GM18873 (cell line): ENCODE measurements around the gene MCC.

Source experiments
- ATAC-seq: cut with Tn5 transposase; IDR thresholded peaks from one replicate; pipeline ENCODE4 v1.9.1; 2021; ENCODE audit warnings: mild to moderate bottlenecking, moderate library complexity, moderate number of reproducible peaks; ENCODE audit not compliant: unreplicated experiment, low FRiP score

The MCC gene

DNA sequence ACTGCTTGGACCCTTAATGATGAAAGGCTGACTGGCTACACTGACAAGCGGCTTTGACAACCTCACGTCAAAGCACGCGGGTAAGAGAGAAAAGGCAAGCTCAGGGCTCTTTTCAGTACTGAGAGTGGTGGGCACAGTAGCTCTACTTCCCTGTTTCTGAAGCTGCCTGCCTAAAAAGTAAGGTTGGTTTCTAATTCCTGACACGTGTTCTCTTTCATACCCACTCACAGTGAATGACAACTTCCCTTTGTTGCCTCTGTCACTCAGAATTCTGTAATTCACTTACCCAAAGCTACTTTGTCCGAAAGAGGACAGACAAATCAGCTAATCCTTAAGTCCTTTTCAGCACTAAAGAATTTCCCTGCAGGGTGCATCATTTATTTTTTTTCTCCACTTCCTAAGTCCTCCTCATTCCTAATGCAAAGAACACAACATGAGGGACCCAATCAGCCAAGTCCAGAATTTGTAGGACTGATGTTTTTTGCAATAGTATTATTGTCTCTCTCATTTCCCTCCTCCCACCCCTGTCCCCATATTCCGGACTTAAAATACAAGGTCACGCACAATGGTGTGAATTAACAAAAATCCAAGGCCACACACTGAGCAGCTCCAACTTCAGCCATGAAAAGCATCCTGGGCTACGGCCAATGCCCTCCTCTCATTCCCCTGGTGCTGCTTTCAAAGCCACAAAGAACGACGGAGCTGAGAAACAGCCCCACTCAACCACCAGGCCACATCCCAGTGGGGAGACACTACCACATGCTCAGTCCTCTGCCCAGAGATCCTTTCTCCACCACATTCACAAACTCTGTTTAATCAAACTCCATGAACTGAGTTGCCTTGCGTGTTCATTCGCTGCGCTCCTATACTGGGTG, 274.5 kb downstream of the MCC start:
- ATAC-seq, result no peak

GRCh38 chr5:113212244-113212920, 275.9 kb downstream of the MCC start:
- ATAC-seq, result no peak

DNA sequence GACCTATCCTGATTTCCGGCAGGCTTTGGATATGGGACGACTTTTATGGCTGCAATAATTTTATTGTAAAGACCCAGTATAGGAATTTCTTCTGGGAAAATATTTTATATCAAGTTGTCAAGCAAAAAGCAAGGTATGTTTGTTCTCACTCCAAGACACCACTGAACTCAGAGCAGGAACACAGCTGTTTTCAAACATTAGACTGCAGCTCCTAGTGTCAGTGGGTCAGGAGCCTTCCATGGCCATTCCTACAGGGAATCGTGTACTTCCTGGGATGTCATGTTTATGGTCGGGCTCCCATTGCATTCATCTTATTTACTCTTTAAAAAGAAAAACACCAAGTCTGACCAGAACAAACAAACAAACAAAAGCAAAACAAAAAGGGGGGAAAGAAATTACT, 278.8 kb downstream of the MCC start:
- no peak for ATAC-seq

DNA sequence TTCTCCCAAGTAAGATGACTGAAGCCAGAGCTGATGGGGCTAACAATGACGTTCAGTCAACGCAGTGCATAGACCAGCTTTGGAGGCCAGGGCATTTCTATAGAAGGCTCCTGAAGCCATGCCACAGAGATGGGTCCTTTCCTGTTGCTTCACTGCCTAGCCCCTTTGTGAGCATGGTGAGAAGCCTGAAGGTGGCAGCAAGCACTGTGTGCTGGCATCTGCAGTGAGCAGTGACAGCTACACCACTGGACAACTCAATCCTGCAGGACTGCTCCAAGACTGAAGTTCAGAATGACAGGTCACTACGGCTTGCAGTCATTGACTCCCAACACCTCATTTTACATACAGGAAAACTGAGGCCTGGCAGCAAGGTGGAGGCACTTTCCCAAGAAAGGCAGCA, 282.4 kb downstream of the MCC start:
- no peak for ATAC-seq

- no peak for ATAC-seq
These were observed 282.9 kb downstream of the MCC start for GRCh38 chr5:113205323-113205722.

DNA sequence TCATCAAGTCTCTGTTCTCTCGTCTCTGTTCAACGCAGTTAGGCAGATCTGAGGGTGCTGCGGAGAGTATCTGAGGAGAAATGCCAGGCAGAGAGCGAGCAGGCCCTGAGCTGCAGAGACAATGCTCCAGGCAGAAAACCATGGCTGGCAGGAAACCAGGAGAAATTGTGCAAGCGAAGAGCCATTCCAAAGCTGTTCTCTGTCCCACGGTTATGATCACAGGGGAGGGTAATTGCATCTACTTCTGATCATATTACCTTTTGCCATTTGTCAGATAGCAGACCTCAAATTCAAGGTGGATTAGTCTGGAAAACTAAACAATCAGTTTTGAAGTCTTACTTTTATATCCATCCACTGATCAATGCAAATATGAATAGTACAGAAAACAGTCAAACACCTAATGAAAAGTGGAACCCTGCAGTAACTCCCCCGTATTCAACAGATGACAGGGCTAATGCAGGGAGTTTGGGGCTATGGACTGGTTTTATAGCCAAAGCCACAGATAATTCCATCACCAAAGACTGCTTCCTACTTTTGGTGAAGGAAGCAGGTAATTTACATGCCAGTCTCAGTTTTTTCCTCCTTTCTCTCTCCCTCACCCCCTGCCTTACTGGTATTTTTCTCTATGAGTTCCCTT, 283.6 kb downstream of the MCC start:
- no peak for ATAC-seq

GRCh38 chr5:113203916-113204315, 284.3 kb downstream of the MCC start:
- ATAC-seq, result no peak

DNA sequence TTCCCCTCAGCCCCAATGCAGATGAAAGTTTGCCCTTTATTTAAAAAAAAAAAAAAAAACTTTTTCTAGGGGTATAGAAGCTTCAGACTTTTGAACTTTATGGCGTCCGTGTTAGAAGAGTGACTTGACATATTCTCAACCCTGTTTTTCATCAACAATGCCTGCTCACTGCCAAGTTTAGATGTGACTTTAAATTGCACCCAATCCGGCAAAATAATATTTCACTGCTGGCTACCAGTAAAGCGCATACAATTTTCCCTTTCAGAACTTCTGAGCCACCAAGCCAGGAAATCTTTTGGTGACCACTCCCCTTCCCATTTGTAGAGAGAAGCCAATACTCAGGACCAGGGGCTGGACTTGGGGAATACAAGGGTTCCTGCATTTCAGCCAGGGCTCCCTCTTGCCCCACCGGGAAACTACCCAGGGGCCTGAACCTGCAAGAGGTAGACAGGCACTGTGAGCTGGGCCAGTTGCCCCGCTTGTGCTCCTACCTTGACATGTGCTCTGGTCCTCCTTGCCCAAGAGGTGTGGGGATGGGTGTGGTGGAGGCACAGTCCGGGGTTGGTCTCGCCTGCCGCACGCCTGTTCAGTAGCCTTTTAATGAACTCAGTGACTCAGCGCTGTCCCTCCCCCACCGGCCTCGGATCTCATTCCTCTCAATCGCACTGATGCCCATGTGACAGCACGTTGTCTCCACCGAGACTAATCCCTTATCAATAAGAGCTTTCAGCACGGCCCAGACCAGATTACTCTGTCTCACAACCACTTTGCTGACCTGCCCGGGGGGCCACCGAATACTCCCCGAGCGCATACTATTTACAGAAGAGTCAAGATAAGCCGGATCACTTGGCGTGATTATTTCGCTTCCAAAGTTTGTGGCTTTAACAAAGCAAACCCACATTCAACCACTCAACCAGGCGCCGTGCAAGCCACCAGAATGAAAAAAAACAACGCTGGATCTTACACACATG, 285.2 kb downstream of the MCC start:
- no peak for ATAC-seq

- no peak for ATAC-seq
These were observed 286.0 kb downstream of the MCC start for GRCh38 chr5:113202287-113202686.

DNA sequence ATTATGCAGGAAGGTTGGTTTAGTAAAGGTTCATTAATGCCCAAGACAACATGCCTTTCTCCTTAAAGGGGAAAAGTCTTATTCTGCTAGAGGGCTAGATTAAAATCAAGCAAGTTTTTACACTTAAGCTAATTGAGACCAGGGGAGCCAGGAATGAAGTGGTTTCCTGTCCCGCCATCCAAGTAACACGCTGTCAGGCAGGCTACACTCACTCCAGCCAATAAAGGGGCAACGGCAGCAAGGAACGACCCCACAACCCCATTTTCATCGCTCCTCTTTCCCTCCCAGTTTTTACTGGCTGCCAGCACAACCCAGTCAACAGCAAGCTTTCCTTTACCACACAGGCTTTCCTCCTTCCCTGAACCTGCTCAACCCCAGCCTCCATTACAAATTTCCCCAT, 286.5 kb downstream of the MCC start:
- ATAC-seq, result no peak

DNA sequence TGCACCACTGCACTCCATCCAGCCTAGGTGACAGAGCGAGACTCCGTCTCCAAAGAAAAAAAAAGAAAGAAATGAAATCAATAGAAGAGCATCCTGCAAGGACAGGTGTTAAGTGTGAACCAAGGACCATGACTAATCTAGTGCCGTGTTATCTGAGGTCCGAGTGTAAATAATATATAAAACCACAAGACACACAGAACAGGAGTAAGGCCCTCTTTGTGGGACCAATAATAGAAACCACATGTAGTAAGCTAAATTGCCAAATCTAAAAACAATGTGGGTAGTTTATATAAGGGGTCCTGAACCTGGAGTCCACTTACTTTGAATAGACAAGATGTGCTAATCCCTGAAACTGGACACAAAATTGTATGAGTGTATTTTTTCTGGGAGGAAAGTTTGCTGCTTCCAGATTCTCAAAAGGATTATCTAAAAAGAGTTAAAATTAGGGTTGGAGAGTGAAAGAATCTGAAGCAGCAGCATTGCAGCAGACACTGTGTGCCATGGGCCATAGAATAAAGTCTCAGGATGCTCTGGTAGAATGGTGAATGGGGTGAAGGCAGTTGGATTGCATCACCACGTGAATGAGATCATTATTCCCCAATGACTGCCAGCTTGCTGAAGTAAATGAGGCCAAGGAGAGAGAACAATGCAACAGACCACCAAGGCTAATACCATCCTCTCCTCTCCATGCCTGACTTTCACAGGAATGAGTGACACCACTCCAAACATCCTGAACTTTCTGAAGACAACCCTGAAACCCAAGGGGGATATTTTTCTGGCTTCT, 288.9 kb downstream of the MCC start:
- no peak for ATAC-seq

DNA sequence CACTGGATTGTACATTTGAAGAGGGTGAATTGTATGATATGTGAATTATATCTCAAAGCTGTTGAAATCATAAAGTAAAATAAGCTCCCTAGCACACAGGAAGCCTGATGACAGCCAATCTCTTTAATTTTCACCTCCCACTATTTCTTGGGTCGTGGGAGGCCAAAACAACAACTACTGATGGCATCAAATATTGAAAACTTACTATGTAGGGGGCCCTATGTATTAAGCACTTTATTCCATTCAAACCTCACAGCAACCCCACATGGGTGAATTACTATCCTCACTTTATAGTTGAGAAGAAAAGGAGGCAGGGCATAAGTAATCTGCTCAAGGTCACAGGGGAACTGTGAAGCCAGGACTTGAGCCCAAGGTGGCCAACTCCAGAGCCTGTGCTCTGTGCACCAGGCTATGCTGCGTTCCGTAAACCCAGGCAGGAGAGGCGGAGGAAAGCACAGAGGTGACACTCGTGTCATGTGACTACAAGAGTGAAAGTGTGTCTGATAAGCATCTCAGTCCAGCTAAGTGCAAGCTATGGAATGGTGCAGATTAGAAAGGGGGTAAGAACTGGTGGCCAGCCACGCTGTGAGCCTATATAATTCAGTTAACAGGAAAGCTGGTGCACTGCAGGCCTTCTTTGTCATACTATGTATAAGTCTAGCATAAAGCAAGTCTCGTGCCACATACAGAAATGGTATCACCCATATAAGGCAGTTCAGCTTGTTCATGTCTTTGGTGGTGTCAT, 290.6 kb downstream of the MCC start:
- ATAC-seq, result no peak

DNA sequence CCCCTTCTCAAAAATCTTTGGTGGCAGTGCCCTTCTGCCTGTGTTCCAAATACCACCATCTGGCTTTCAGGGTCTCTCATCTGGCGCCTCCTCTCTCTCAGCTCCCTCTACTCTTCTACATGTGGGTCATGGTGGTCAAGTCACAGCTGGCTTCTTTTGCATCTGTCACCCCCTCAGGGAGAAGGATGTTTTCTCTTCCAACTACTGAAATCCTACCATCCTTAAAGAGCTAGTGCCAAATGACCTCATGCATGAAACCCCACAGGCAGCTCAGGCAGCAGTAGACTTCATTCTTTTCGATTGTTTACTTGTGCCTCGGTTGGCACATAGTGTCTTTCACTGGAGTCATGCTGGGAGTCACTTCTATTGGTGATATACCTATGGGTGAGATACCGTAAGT, 292.5 kb downstream of the MCC start:
- no peak for ATAC-seq

- ATAC-seq, result no peak
These were observed 293.0 kb downstream of the MCC start for GRCh38 chr5:113195251-113195650.

DNA sequence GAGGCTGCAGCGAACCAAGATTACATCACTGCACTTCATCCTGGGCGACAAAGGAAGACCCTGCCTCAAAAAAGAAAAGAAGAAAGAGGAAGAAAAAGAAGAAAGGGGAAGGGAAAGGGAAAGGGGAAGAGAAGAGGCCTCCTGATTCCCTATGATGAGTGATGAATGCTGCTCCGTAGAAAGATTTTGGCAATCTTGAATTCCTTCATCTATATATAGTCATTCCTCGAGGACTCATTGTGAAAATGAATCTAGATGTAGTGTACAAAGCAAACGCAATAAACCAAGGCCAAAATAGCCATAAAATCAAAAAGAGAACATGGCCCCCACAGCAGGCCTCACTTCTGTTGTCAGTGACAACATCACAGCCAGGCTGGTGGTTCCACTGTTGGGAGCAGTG, 293.7 kb downstream of the MCC start:
- no peak for ATAC-seq

GRCh38 chr5:113194125-113194524, 294.1 kb downstream of the MCC start:
- no peak for ATAC-seq

DNA sequence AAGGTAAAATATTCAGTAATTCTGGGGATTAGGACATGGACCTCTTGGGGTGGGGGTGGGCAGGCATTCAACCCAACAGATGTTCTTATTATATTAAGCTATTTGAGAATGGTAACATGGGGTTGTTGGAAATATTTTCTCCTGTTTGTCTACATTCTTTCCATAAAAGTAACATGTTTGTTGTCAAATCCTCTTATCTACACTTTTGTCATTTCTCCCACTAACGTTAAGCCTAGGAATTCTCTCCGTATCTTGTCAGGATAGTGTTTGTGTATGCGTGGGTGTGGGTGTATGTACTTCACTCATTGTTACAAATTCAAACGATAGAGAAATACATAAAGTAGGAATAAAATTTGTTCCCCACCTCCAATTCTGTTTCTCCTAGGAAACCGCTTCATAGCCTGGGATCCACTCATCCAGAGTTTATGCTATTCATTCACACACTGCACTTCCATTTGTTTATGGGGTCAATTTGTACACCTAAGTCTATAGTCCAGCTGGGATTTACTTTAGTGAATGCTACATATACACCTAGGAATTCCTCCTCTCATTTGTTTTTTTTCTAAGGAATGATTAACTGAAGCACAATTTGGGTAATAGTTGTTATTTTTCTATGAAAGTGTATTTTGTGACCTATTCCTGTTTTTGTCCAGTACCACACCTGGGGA, 294.8 kb downstream of the MCC start:
- no peak for ATAC-seq

GRCh38 chr5:113192541-113192940, 295.7 kb downstream of the MCC start:
- no peak for ATAC-seq
